HG03521 (cell line): ENCODE data around the gene NR5A1.

Experiments
- ATAC-seq: cut with Tn5 transposase; IDR thresholded peaks from one replicate; pipeline ENCODE4 v1.9.1; 2021; ENCODE audit warnings: mild to moderate bottlenecking, moderate library complexity; ENCODE audit not compliant: unreplicated experiment

Gene NR5A1

GRCh38 chr9:124514874-124515273 is 7.7 kb upstream of the NR5A1 start:
- no peak for ATAC-seq

DNA sequence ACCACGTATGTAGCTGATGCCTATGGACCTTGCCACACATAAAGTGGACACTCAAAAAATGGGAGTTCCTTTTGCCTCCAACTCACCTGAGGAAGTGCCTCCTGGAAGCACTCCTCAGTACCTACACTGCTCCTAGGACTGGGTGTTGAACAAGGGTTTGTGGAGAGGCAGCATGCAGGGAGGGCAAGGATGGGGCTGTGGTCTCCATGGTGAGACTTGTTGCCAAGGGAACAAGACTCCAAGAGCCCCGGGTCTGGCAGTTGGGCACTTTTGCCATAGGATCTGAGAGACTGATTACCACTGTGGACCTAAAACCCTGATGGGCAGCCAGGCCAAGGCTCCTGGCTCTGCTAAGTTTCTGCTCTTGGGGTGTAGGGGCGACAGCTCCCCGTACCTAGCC is 6.9 kb upstream of the NR5A1 start:
- no peak for ATAC-seq

DNA sequence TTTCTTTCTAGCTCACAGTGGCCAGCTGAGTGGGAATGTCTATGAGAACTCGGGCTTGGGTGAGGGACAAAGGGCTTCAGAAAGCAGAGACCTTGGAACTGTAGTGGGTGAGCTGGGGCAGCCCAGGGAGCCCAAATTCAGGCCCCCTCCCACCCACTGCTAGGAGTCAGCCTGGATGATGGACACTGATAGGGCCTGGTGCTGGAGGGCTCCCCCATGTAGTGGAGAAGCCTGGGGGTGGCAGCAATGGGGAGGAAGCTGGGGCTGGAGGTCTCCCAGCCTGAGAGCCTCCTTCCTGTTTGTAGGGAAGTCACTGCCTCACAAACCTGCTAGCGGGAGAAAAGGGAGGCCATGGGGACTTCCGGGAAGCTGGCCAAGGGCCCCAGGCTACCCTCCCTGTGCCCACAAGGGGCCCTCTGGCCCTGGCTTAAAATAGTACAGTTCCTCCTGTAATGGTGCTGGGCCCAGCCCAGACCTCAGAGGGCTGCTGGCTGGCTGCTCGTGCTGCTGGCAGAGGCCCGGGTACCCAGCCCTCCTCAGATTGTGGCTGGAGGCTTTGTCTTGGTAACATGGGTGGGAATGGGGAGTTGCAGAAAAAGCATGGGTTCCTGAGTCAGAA is 6.3 kb upstream of the NR5A1 start:
- no peak for ATAC-seq

DNA sequence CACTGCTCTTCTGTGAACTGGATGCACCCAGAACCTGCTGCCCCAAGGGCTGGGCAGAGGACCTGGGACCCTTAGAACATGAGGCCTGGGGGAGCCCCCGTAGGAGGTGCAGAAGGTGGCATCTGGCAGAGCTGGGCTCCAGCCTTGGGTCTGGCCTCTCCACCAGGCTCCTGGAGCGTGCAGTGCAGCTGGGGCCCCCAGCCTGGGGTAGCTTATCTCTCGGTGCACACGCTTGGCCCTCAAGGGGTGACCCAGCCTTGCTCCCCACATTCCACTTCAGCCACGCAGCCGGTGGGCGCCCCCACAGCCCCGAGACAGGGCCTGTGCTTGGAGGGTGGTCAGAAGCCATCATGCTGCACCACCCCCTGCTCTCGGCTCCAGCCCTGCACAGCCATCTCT is 5.6 kb upstream of the NR5A1 start:
- no peak for ATAC-seq

GRCh38 chr9:124511891-124512805 is 4.9 kb upstream of the NR5A1 start:
- ATAC-seq = no peak

DNA sequence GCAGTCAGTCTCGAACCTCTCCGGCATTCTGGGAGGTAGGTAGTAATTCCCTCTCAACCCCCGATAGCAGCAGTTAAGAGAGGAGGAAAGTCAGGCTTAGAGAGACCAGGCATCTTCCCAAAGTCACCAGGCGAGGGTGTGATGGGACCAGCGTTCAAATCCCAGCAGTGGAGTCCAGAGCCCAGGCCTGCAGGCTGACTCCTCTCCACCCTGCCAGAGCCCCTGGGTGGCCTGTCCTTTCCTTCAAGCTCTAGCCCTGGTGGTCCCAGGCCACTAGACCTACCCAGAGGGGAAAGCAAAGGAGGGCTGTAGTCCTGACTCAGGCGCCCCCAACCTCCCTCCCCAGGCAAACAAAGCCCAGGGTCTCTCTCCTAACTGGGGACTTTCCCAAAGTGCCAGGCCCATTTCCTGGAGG is 4.2 kb upstream of the NR5A1 start:
- ATAC-seq = no peak

GRCh38 chr9:124510650-124511425 is 3.6 kb upstream of the NR5A1 start:
- ATAC-seq = no peak

DNA sequence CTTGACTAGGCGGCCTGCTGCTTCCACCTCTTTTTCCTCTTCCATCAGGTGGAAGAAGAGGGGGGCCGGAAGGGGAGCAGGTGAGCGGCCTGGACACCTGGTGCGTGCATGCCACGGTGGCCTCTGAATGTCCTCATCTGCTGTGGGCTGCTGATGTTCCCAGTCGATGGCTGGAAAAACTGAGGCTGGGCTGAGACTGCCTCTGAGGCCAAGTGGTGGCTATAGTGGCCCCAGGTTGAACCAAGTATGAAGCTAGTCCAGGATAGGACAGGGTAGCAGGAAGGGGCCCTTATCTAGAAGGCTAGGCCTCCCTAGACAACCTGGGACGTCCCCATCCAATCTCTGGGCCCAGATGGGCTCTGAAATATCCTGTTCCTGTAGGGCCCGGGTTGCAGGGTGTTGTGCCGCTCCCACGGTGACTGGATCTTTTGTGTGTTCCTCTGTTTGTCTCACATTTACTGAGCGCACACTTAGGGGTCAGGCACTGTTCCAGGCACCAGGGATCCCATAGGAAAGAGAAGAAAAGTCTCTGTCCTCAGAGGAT is 753 bp upstream of the NR5A1 start:
- no peak for ATAC-seq

GRCh38 chr9:124506433-124506832 is 766 bp downstream of the NR5A1 start:
- ATAC-seq = no peak

DNA sequence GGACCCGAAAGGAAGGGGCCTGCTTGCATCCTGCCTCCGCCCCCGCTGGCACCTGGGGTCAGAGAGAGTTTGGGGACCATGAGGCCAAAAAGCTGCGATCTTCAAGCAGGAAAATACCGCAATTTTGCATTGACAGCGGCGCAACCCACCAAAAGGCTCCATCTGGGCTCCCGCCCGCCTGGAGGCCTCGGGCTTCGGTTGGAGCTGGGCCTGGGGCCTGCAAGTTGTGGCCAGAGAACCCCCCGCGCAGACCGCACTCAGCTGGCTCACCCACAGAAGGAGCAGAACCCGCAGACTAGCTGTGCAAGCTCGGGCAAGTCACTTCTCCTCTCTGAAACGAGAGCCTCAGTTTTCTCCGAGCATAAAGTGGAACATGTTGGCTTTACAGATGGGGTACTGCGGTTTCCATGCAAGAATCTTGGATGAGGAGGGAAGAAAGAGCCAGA is 1.3 kb downstream of the NR5A1 start:
- ATAC-seq = no peak

DNA sequence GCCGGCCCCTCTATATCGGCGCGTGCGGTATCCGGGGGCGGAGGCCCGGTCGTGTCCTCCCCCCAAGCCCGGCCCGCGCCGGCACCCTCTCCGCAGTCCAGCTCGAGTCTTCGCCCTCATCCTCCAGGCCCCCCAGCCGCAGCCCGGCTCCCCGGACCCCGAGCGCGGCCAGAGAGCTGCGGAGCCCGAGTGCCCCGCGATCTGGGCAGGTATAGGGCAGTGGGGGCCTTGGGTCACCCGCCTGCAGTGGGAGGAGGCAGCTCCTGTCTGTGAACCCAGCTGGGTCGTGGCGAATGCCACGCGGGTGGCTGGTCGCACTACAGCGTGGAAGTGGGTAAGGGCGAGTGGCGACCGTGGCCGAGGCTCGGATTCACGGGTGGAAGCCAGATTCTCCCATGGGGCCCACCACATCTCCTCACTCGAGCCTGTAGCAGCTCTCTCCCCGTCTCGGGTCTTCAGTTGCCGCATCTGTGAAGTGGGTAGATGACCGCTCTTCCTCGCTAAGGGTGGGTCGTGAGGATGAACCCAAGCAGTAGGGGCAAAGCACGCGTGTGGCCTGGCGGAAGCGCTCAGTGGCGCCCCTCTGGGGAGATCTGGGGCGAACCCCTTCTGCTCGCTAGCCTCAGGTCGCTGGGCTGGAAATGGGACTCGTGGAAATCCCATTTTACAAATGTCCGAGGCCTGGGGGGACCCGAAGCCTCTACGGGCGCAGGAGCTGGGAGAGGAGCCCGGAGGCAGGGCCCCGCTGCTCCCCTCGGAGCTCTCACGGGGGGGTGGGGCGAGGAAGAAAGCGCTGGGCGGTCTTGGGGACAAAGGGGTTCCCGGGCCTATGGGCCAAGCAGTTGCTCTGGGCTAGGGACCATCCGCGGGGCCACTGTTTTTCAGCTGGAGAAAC is 1.9 kb downstream of the NR5A1 start:
- no peak for ATAC-seq

GRCh38 chr9:124504530-124505005 is 2.6 kb downstream of the NR5A1 start:
- no peak for ATAC-seq

GRCh38 chr9:124503713-124504529 is 3.3 kb downstream of the NR5A1 start:
- ATAC-seq = no peak

GRCh38 chr9:124502711-124503702 is 4.2 kb downstream of the NR5A1 start:
- ATAC-seq = no peak

DNA sequence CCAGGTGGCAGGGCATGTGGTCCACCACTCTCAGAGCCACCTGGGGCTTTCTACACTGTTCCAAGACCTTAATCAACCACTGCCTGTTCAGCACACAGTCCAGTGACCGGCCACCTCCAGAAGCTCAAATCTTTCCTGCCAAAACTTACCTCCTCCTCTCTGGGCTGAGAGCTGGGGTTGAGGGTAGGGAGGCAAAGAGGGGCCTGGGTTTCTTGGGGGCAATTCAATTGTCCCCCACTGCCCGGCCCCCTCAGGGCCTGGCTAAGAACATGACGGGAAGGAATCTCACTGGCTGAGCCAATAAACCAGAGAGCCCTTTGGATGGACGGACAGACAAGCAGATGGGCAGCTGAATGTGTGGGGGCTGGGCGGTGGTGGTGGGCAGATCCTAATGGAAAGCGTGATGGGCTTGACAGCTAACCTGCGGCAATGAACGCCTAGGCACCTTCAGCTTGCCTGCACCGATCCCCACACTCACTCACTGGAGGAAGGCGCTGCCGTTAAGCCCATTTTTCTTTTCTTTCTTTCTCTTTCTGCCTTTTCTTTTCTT is 5.4 kb downstream of the NR5A1 start:
- ATAC-seq = no peak

DNA sequence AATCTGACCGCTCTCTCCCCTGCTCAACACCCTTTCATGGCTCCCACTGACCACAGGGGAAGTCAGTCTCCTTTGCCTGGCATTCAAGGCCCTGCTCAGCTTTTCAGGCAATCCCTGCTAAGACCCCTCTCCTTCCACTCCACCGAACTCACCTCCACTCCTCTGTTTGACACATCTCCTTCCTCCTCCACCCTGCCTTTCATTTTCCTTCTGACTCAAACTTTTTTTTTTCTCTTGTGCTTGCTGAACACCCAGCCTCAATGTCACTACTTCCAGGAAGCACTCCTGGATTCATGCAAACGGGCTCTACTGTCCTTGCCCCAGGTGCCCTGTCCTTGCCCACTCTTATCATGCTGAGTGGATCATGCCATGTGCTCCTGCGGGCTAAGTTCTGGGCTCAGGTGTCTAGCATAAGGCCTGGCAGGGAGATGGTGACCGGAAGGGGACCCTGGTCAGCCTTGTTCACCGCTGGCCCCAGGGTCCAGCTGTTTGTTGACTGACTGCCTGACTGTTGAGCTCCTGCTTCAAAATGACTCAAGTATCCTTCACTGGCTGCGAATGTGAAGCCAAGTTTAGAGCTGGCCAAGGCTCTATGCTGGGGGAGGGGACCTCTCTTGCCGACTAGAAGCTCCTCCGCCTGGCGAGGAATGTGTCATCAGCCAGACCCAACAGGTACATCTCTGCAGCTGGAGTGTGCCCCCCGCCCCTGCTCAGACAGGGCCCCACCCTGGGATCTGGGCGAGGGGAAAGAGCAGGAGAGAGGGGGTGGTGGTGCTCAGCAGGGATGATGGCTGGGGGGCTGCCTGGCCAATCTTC is 6.2 kb downstream of the NR5A1 start:
- ATAC-seq = no peak
